Upper lobe of right lung (tissue), 1 donor: ENCODE results near the gene LRFN3. TPM values are rescaled to one million over a fixed set of nuclear protein-coding genes. Genes with fewer than 3 reads are reported as not detected.

ENCODE experiments used
- ATAC-seq: fragments of 200-7000 bp; cut with Tn5 transposase; one replicate; pipeline ENCODE4 v1.9.1; 2020; ENCODE audit warnings: mild to moderate bottlenecking, moderate library complexity
- DNase-seq: peaks from one replicate; pipeline ENCODE4 v3.0.0-alpha.2; 2020
- H3K27ac ChIP-seq: fragments of 200-600 bp; one replicate; pipeline ENCODE4 v1.8.0; 2022
- H3K27me3 ChIP-seq: fragments of 200-600 bp; one replicate; pipeline ENCODE4 v1.8.0; 2022; ENCODE audit warnings: mild to moderate bottlenecking
- H3K36me3 ChIP-seq: fragments of 200-600 bp; one replicate; pipeline ENCODE4 v1.8.0; 2022
- H3K4me1 ChIP-seq: fragments of 200-600 bp; one replicate; pipeline ENCODE4 v1.8.0; 2022
- H3K4me3 ChIP-seq: fragments of 200-600 bp; one replicate; pipeline ENCODE4 v1.8.0; 2022; ENCODE audit warnings: mild to moderate bottlenecking
- H3K9me3 ChIP-seq: fragments of 200-600 bp; one replicate; pipeline ENCODE4 v1.8.0; 2022
- intact Hi-C: fragments of 100-400 bp; cut with DNase I; formaldehyde crosslinking; loops from one replicate; pipeline ENCODE4 v1.11.0; 2022
- total RNA-seq: library from RNA; stranded (reverse); fragmentation: NEBNext Ultra II Directional; extraction: Animal tissue kit (Norgen Biotek cat#: 25700); gene quantifications from one replicate; pipeline ENCODE4 v1.2.1, GENCODE V29; 2021
- TF ChIP-seq, protein P1 (sequence below): fragments of 200-600 bp; IDR thresholded peaks from one replicate; pipeline ENCODE4 v1.8.0; 2022; ENCODE audit warnings: antibody characterized with exemption
- donor health status: DM: no; HTN: yes; CAD: no; lungs with severe emphysema.

Gene LRFN3
- total RNA-seq, 1 donor from 2014 or later = 10.5 TPM

- H3K4me3 ChIP-seq = peak overlapping the region; percentile 59
- no peak for ATAC-seq
- no peaks in the 10 kb centered on the region for H3K9me3 ChIP-seq
- TF ChIP-seq, protein P1, sequence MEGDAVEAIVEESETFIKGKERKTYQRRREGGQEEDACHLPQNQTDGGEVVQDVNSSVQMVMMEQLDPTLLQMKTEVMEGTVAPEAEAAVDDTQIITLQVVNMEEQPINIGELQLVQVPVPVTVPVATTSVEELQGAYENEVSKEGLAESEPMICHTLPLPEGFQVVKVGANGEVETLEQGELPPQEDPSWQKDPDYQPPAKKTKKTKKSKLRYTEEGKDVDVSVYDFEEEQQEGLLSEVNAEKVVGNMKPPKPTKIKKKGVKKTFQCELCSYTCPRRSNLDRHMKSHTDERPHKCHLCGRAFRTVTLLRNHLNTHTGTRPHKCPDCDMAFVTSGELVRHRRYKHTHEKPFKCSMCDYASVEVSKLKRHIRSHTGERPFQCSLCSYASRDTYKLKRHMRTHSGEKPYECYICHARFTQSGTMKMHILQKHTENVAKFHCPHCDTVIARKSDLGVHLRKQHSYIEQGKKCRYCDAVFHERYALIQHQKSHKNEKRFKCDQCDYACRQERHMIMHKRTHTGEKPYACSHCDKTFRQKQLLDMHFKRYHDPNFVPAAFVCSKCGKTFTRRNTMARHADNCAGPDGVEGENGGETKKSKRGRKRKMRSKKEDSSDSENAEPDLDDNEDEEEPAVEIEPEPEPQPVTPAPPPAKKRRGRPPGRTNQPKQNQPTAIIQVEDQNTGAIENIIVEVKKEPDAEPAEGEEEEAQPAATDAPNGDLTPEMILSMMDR = no peak
- intact Hi-C loops = loop anchor here (10.0 kb wide), 1 partner anchor 54 kb away; no protein-coding TSS in a partner anchor
- H3K36me3 ChIP-seq = peaks cover 8% of the 10 kb centered on the region
- H3K4me1 ChIP-seq = peaks cover 17% of the 10 kb centered on the region
- no peak for DNase-seq
- H3K27me3 ChIP-seq = no peaks in the 10 kb centered on the region
- H3K27ac ChIP-seq = no peak overlapping the region
These were observed 2.4 kb downstream of the LRFN3 start for GRCh38 chr19:35938282-35939224.

GRCh38 chr19:35939307-35940077 is 3.3 kb downstream of the LRFN3 start:
- Histone ChIP-seq H3K27ac (no peak overlapping the region), H3K4me1 (peaks cover 17% of the 10 kb centered on the region), H3K27me3 (no peaks in the 10 kb centered on the region), H3K4me3 (no peak overlapping the region), H3K9me3 (no peaks in the 10 kb centered on the region), H3K36me3 (peaks cover 8% of the 10 kb centered on the region)
- ATAC-seq (no peak), DNase-seq (no peak)
- TF ChIP-seq, protein P1 = no peak
- intact Hi-C loops = loop anchor here (10.0 kb wide), 1 partner anchor 55 kb away; no protein-coding TSS in a partner anchor

DNA sequence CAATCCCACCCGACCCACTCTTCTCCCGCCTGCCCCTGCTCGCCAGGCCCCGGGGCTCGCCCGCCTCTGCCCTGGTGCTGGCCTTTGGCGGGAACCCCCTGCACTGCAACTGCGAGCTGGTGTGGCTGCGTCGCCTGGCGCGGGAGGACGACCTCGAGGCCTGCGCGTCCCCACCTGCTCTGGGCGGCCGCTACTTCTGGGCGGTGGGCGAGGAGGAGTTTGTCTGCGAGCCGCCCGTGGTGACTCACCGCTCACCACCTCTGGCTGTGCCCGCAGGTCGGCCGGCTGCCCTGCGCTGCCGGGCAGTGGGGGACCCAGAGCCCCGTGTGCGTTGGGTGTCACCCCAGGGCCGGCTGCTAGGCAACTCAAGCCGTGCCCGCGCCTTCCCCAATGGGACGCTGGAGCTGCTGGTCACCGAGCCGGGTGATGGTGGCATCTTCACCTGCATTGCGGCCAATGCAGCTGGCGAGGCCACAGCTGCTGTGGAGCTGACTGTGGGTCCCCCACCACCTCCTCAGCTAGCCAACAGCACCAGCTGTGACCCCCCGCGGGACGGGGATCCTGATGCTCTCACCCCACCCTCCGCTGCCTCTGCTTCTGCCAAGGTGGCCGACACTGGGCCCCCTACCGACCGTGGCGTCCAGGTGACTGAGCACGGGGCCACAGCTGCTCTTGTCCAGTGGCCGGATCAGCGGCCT is 4.1 kb downstream of the LRFN3 start:
- Histone ChIP-seq H3K4me1 (peaks cover 15% of the 10 kb centered on the region), H3K9me3 (no peaks in the 10 kb centered on the region), H3K36me3 (peaks cover 8% of the 10 kb centered on the region), H3K4me3 (no peak overlapping the region), H3K27me3 (no peaks in the 10 kb centered on the region), H3K27ac (no peak overlapping the region)
- intact Hi-C loops = no loop called here
- ATAC-seq (no peak), DNase-seq (no peak)
- TF ChIP-seq, protein P1 = no peak

DNA sequence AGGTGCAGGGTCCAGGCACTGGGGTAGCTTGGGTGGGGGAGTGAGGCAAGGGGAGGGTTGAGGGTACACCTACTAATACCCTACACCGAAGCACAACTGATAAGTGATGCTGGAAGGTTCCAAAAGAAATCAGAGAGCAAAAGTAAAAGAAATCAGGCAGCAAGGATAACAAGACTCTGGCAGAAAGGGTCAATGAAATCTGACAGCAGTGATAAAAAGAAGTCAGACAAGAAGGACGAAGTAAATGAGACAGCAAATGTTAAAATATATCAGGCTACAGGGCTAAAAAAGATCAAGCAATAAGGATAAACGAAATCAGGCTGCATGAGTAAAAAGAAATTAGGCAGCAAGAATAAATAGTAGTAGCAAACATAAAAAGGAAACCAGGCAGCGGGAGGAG is 4.7 kb downstream of the LRFN3 start:
- H3K4me3 ChIP-seq = no peak overlapping the region
- H3K27ac ChIP-seq = no peak overlapping the region
- H3K9me3 ChIP-seq = no peaks in the 10 kb centered on the region
- H3K4me1 ChIP-seq = peaks cover 9% of the 10 kb centered on the region
- ATAC-seq (no peak), DNase-seq (no peak)
- TF ChIP-seq, protein P1 = no peak
- H3K27me3 ChIP-seq = no peaks in the 10 kb centered on the region
- intact Hi-C loops = no loop called here
- peaks cover 8% of the 10 kb centered on the region for H3K36me3 ChIP-seq

DNA sequence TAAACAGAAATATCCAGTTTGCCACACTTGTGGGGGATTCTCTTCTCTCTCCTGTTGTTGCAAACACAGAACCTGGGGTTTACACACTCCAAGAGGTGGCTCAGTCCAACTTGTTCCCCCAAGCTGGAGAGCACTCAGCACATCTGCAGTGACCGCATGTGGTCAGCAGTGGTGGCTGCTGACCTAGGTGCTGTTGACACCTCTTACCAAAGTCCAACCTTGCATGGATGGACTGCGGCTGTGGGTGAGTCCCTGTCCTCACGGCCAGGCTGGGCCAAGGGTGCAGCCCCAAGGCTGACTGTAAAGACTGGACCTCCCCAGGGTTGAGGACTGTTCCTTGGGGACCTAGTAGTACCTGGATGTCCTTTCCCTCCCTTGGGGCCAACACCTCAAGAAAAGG is 6.1 kb downstream of the LRFN3 start:
- intact Hi-C loops = no loop called here
- ATAC-seq (no peak), DNase-seq (no peak)

More for the DNA sequence above, 6.1 kb downstream of the LRFN3 start:
- TF ChIP-seq, protein P1 = no peak
- peaks cover 2% of the 10 kb centered on the region for H3K4me1 ChIP-seq
- no peaks in the 10 kb centered on the region for H3K9me3 ChIP-seq
- H3K27ac ChIP-seq = no peak overlapping the region
- no peak overlapping the region for H3K4me3 ChIP-seq
- no peaks in the 10 kb centered on the region for H3K27me3 ChIP-seq
- peaks cover 8% of the 10 kb centered on the region for H3K36me3 ChIP-seq
